ENCODE results near the gene AIM2. TPM values are rescaled to one million over a fixed set of nuclear protein-coding genes. Genes with fewer than 3 reads are reported as not detected.
"Not testable (repeated sequence)": the region's sequence is repeated elsewhere in the genome, so short reads cannot be mapped to it uniquely, and the experiment has no call there.

AIM2 gene
- total and polyA plus RNA-seq, 2 donors from 2014 or later: 4.6 TPM; not detected in 1

DNA sequence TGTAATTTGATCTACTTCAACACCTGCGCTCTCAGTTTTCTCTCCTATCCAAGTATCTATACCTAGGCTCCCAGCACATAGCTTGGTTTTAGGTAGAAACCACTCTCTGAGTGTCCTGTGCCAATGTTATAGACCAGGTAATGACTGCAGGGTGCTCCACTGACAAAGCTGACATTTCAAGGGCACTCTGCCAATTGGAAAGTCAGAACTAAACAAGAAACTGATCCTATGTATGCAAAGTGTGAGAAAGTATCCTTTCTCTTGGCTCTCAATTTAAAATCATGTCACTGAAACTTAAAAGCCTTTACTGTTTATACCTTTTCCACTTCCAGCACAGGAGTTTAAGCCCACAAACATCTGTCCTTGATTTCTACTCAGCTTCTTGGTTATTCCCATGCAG lies 45.0 kb upstream of the AIM2 start:
- Histone ChIP-seq H3K4me3 (ENCODE audit: low read length in 3 of 3) (no peak overlapping the region), H3K36me3 (ENCODE audit: control insufficient read depth in 2 of 3, insufficient read depth in 3 of 3, low read length in 3 of 3) (no peaks in the 10 kb centered on the region), H3K27ac (ENCODE audit: low read depth in 2 of 2, low read length in 2 of 2) (no peak overlapping the region), H3K27me3 (ENCODE audit: control insufficient read depth, insufficient read depth, low read length) (no peaks in the 10 kb centered on the region), H3K4me1 (ENCODE audit: control insufficient read depth in 2 of 3, insufficient read depth in 2 of 3, low read depth in 1 of 3, low read length in 3 of 3) (no peaks in the 10 kb centered on the region), H3K9ac (ENCODE audit: low read length in 3 of 3) (no peak overlapping the region), H3K9me3 (ENCODE audit: control insufficient read depth in 2 of 3, insufficient read depth in 1 of 3, low read length in 3 of 3) (no peaks in the 10 kb centered on the region)
- TF ChIP-seq, protein P1, sequence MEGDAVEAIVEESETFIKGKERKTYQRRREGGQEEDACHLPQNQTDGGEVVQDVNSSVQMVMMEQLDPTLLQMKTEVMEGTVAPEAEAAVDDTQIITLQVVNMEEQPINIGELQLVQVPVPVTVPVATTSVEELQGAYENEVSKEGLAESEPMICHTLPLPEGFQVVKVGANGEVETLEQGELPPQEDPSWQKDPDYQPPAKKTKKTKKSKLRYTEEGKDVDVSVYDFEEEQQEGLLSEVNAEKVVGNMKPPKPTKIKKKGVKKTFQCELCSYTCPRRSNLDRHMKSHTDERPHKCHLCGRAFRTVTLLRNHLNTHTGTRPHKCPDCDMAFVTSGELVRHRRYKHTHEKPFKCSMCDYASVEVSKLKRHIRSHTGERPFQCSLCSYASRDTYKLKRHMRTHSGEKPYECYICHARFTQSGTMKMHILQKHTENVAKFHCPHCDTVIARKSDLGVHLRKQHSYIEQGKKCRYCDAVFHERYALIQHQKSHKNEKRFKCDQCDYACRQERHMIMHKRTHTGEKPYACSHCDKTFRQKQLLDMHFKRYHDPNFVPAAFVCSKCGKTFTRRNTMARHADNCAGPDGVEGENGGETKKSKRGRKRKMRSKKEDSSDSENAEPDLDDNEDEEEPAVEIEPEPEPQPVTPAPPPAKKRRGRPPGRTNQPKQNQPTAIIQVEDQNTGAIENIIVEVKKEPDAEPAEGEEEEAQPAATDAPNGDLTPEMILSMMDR (IDR thresholded peaks at IDR 0.05; ENCODE audit: borderline replicate concordance, extremely low read depth, insufficient read depth): no peak
- FAIRE-seq (no peak), DNase-seq (no peak)
- intact Hi-C loops (cut with DNase I): no loop called here

- no peaks in the 10 kb centered on the region for H3K36me3 ChIP-seq (ENCODE audit: control insufficient read depth in 2 of 3, insufficient read depth in 3 of 3, low read length in 3 of 3)
- no peak overlapping the region for H3K27ac ChIP-seq (ENCODE audit: low read depth in 2 of 2, low read length in 2 of 2)
- TF ChIP-seq, protein P1 (IDR thresholded peaks at IDR 0.05; ENCODE audit: borderline replicate concordance, extremely low read depth, insufficient read depth): no peak
- no peak overlapping the region for H3K4me3 ChIP-seq (ENCODE audit: low read length in 3 of 3)
- no peaks in the 10 kb centered on the region for H3K9me3 ChIP-seq (ENCODE audit: control insufficient read depth in 2 of 3, insufficient read depth in 1 of 3, low read length in 3 of 3)
- no peaks in the 10 kb centered on the region for H3K4me1 ChIP-seq (ENCODE audit: control insufficient read depth in 2 of 3, insufficient read depth in 2 of 3, low read depth in 1 of 3, low read length in 3 of 3)
- FAIRE-seq: no peak
- H3K9ac ChIP-seq (ENCODE audit: low read length in 3 of 3): no peak overlapping the region
- no peaks in the 10 kb centered on the region for H3K27me3 ChIP-seq (ENCODE audit: control insufficient read depth, insufficient read depth, low read length)
- intact Hi-C loops (cut with DNase I): no loop called here
- no peak for DNase-seq
These were observed 43.8 kb upstream of the AIM2 start for GRCh38 chr1:159120317-159120716.

- intact Hi-C loops (cut with DNase I): no loop called here
- TF ChIP-seq, protein P1 (IDR thresholded peaks at IDR 0.05; ENCODE audit: borderline replicate concordance, extremely low read depth, insufficient read depth): no peak
- Histone ChIP-seq H3K9me3 (ENCODE audit: control insufficient read depth in 2 of 3, insufficient read depth in 1 of 3, low read length in 3 of 3) (no peaks in the 10 kb centered on the region), H3K4me3 (ENCODE audit: low read length in 3 of 3) (no peak overlapping the region), H3K4me1 (ENCODE audit: control insufficient read depth in 2 of 3, insufficient read depth in 2 of 3, low read depth in 1 of 3, low read length in 3 of 3) (no peaks in the 10 kb centered on the region), H3K27me3 (ENCODE audit: control insufficient read depth, insufficient read depth, low read length) (no peaks in the 10 kb centered on the region), H3K27ac (ENCODE audit: low read depth in 2 of 2, low read length in 2 of 2) (no peak overlapping the region), H3K36me3 (ENCODE audit: control insufficient read depth in 2 of 3, insufficient read depth in 3 of 3, low read length in 3 of 3) (no peaks in the 10 kb centered on the region), H3K9ac (ENCODE audit: low read length in 3 of 3) (no peak overlapping the region)
- no peak for DNase-seq
- no peak for FAIRE-seq
These were observed 37.2 kb upstream of the AIM2 start for GRCh38 chr1:159113596-159114433.

GRCh38 chr1:159103021-159103420 lies 26.5 kb upstream of the AIM2 start:
- H3K27me3 ChIP-seq (ENCODE audit: control insufficient read depth, insufficient read depth, low read length); H3K9me3 ChIP-seq (ENCODE audit: control insufficient read depth in 2 of 3, insufficient read depth in 1 of 3, low read length in 3 of 3); DNase-seq; H3K27ac ChIP-seq (ENCODE audit: low read depth in 2 of 2, low read length in 2 of 2); intact Hi-C loops (cut with DNase I); H3K4me1 ChIP-seq (ENCODE audit: control insufficient read depth in 2 of 3, insufficient read depth in 2 of 3, low read depth in 1 of 3, low read length in 3 of 3); FAIRE-seq; H3K4me3 ChIP-seq (ENCODE audit: low read length in 3 of 3); H3K36me3 ChIP-seq (ENCODE audit: control insufficient read depth in 2 of 3, insufficient read depth in 3 of 3, low read length in 3 of 3); H3K9ac ChIP-seq (ENCODE audit: low read length in 3 of 3): not testable (repeated sequence)

Data from kidney (tissue), 14 donors.